Measurements from ENCODE around the gene CTNND2. TPM values are rescaled to one million over a fixed set of nuclear protein-coding genes. Genes with fewer than 3 reads are reported as not detected.

Gene CTNND2
- total RNA-seq, 4 donors from 2014 or later = 0.22 to 2.8 (median 0.39) TPM

- 79 to 95% methylated on average over 1 of the region's 1 CpG for WGBS, 2 donors
- Histone ChIP-seq H3K27me3 (no peaks in the 10 kb centered on the region), H3K27ac (no peak overlapping the region), H3K4me1 (no peaks in the 10 kb centered on the region), H3K9me3 (no peaks in the 10 kb centered on the region), H3K4me3 (replicated peaks in 1 of 3) (no peak overlapping the region), H3K36me3 (no peaks in the 10 kb centered on the region)
- DNase-seq = no peak
- no peak for TF ChIP-seq POLR2A (IDR thresholded peaks at IDR 0.05)
- TF ChIP-seq, protein P1, sequence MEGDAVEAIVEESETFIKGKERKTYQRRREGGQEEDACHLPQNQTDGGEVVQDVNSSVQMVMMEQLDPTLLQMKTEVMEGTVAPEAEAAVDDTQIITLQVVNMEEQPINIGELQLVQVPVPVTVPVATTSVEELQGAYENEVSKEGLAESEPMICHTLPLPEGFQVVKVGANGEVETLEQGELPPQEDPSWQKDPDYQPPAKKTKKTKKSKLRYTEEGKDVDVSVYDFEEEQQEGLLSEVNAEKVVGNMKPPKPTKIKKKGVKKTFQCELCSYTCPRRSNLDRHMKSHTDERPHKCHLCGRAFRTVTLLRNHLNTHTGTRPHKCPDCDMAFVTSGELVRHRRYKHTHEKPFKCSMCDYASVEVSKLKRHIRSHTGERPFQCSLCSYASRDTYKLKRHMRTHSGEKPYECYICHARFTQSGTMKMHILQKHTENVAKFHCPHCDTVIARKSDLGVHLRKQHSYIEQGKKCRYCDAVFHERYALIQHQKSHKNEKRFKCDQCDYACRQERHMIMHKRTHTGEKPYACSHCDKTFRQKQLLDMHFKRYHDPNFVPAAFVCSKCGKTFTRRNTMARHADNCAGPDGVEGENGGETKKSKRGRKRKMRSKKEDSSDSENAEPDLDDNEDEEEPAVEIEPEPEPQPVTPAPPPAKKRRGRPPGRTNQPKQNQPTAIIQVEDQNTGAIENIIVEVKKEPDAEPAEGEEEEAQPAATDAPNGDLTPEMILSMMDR (IDR thresholded peaks at IDR 0.05) = no peak
- intact Hi-C loops (cut with DNase I) = no loop called here
Measured at GRCh38 chr5:11925701-11926100, 21.5 kb upstream of the CTNND2 start.

- TF ChIP-seq POLR2A (IDR thresholded peaks at IDR 0.05) = no peak
- TF ChIP-seq, protein P1 (IDR thresholded peaks at IDR 0.05) = no peak
- H3K9me3 ChIP-seq = no peaks in the 10 kb centered on the region
- WGBS, 2 donors = 85 to 87% methylated on average over 2 of the region's 2 CpGs
Measured at GRCh38 chr5:11922394-11922793, 18.1 kb upstream of the CTNND2 start.

DNA sequence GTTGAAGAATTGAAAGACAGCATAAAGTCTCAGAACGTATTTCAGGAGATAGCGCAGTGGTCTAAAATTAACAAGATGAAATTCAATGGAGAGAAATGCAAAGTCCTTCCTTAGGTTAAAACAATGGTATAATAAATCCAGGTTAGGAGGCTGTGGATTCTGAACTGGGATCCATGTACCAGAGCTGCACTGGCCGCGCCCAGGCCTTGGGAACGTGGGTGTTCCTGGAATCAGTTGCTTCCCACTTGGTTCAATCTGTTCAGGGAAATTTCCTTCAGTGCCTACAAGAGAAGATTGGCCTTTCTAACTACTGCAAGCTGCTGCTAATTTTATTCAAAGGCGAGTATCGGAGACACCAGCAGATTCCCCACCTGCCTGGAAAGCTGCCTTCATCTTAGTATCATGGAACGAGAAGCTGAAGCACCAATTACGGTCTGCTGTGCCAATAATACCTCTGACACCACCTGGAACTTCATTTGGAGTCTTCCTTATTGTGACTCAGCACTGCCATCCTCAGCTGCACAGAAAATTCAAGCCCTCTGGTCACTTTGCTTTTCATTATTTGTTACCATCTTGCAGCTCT lies 14.3 kb upstream of the CTNND2 start:
- intact Hi-C loops (cut with DNase I) = no loop called here

More at GRCh38 chr5:11922394-11922793, 18.1 kb upstream of the CTNND2 start:
- H3K36me3 ChIP-seq = no peaks in the 10 kb centered on the region
- H3K27me3 ChIP-seq = no peaks in the 10 kb centered on the region
- H3K4me1 ChIP-seq = no peaks in the 10 kb centered on the region
- H3K27ac ChIP-seq = no peak overlapping the region
- no peak for DNase-seq
- H3K4me3 ChIP-seq (replicated peaks in 1 of 3) = no peak overlapping the region
- intact Hi-C loops (cut with DNase I) = no loop called here

GRCh38 chr5:11909471-11909870 lies 5.2 kb upstream of the CTNND2 start:
- H3K4me3 ChIP-seq (replicated peaks in 1 of 3) = no peak overlapping the region
- H3K27ac ChIP-seq = no peak overlapping the region
- 69 to 77% methylated on average over 2 of the region's 2 CpGs for WGBS, 2 donors
- intact Hi-C loops (cut with DNase I) = no loop called here
- DNase-seq = no peak
- no peak for TF ChIP-seq POLR2A (IDR thresholded peaks at IDR 0.05)
- TF ChIP-seq, protein P1 (IDR thresholded peaks at IDR 0.05) = no peak
- no peaks in the 10 kb centered on the region for H3K9me3 ChIP-seq
- no peaks in the 10 kb centered on the region for H3K27me3 ChIP-seq
- H3K36me3 ChIP-seq = no peaks in the 10 kb centered on the region
- no peaks in the 10 kb centered on the region for H3K4me1 ChIP-seq

More for the DNA sequence above, 14.3 kb upstream of the CTNND2 start:
- no peaks in the 10 kb centered on the region for H3K27me3 ChIP-seq
- H3K4me3 ChIP-seq (replicated peaks in 1 of 3) = no peak overlapping the region
- no peaks in the 10 kb centered on the region for H3K36me3 ChIP-seq
- DNase-seq = no peak
- no peaks in the 10 kb centered on the region for H3K4me1 ChIP-seq
- H3K27ac ChIP-seq = no peak overlapping the region
- no peaks in the 10 kb centered on the region for H3K9me3 ChIP-seq
- no peak for TF ChIP-seq POLR2A (IDR thresholded peaks at IDR 0.05)
- TF ChIP-seq, protein P1 (IDR thresholded peaks at IDR 0.05) = no peak
- WGBS, 2 donors = 88 to 89% methylated on average over 9 of the region's 9 CpGs

DNA sequence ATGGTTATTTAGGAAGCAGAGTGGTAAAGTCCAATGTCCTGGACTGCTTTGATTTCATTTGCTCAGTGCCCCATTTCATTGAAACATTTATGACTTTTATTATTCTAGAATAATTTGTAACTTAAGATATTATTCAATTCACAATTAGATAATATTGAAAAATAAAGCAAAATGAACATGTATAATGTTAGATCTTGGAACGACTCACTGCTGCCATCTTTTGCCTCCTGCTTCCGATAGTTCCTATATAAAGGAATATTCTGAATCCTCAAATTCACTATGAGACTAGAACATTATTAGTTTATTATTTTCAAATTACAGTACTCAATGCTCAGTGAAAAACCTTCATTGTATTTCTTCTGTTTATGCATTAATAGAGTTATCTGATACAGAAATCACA lies 2.3 kb upstream of the CTNND2 start:
- no peaks in the 10 kb centered on the region for H3K27me3 ChIP-seq
- 74 to 75% methylated on average over 2 of the region's 2 CpGs for WGBS, 2 donors

More for the DNA sequence above, 2.3 kb upstream of the CTNND2 start:
- H3K4me3 ChIP-seq (replicated peaks in 1 of 3) = no peak overlapping the region
- H3K9me3 ChIP-seq = no peaks in the 10 kb centered on the region
- no peaks in the 10 kb centered on the region for H3K36me3 ChIP-seq
- no peak overlapping the region for H3K27ac ChIP-seq
- TF ChIP-seq POLR2A (IDR thresholded peaks at IDR 0.05) = no peak
- TF ChIP-seq, protein P1 (IDR thresholded peaks at IDR 0.05) = no peak
- no peaks in the 10 kb centered on the region for H3K4me1 ChIP-seq
- no peak for DNase-seq
- intact Hi-C loops (cut with DNase I) = no loop called here

All from thyroid gland (tissue), 4 donors.